ENCODE data around the gene NKAIN4.
A peak's percentile ranks its signal among the peaks of the same experiment; 100 is the strongest.

Gene NKAIN4

GRCh38 chr20:63216041-63216848 lies 38.0 kb downstream of the NKAIN4 start, which contains the start of gene YTHDF1:
Gene YTHDF1 (minus strand): TSS chr20:63216131. CDS start chr20:63215892, 239 bp downstream.
- peak; percentile 74 for DNase-seq

GRCh38 chr20:63215101-63216040 lies 38.9 kb downstream of the NKAIN4 start:
- DNase-seq: no peak

GRCh38 chr20:63214514-63214913 lies 39.7 kb downstream of the NKAIN4 start:
- DNase-seq: no peak

DNA sequence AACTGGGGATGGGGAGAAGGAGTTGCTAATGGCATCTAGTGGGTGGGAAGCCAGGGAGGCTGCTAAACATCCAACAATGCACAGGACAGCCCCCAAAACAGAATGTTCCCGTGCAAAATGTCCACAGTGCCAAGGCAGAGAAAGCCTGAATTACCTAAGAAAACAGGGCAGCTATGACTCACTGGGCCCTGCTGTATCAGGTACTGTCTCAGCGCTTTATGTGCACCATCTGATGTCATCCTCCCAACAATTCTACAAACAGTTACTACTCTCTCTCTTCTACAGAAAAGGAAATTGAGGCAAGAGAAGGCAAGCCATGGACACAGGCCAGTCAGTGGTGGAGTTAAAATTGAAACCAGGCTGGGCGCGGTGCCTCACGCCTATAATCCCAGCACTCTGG lies 41.5 kb downstream of the NKAIN4 start:
- no peak for DNase-seq

- DNase-seq: no peak
Measured at GRCh38 chr20:63212393-63212730, 41.9 kb downstream of the NKAIN4 start.

- DNase-seq: no peak
Measured at GRCh38 chr20:63210011-63210605, 44.2 kb downstream of the NKAIN4 start.

DNA sequence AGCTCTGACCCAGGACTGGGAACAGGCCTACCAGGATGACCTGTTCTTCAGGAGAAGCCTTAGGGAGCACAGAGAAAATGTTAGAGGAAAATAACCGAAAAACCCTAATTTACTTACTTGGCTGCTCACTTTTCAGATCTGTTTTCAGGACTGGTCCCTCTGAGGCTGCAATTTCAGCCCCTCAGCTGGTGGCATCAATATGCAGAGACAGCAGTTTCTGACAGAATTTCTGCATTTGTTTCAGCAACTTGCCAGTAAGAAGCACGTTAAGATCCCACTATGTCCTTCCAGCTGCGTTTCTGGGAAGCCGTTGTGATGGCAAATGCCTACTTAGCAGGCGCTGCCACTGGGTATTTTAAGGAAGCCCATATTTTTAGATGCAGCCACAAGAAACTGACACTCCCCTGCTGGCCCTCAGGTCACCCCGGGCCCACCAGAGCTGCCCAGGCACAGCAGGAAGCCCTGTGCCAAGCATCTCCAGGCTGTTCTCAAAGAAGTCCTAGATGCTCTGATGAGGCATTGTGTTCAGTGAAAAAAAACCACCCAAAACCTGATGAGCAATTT lies 45.8 kb downstream of the NKAIN4 start:
- no peak for DNase-seq

- DNase-seq: no peak
Measured at GRCh38 chr20:63206878-63207277, 47.4 kb downstream of the NKAIN4 start.

GRCh38 chr20:63205896-63206295 lies 48.4 kb downstream of the NKAIN4 start:
- DNase-seq: no peak

DNA sequence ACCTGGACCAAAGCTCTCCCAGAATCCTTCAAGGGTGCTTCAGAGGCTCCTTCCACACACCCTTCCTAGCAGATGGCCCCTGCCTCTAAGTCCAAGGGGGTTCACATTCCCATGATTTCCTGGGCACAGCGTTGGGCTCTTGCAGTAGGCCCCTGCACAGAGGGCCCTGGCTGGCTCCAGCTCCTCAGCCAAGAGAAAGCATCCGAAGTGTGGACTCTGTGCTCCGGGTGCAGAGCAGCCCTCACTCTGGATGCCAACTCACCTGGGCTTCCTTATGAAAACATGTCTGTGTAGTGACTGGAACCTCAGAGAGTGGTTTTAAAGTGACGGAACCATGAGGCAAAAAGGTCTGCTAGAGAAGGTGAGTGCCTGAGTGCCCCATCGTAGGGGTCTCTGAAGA lies 49.9 kb downstream of the NKAIN4 start:
- DNase-seq: no peak

- no peak for DNase-seq
Measured at GRCh38 chr20:63202811-63203526, 51.3 kb downstream of the NKAIN4 start.

GRCh38 chr20:63202021-63202420 lies 52.2 kb downstream of the NKAIN4 start:
- no peak for DNase-seq

- DNase-seq: no peak
Measured at GRCh38 chr20:63198606-63199005, 55.7 kb downstream of the NKAIN4 start.

DNA sequence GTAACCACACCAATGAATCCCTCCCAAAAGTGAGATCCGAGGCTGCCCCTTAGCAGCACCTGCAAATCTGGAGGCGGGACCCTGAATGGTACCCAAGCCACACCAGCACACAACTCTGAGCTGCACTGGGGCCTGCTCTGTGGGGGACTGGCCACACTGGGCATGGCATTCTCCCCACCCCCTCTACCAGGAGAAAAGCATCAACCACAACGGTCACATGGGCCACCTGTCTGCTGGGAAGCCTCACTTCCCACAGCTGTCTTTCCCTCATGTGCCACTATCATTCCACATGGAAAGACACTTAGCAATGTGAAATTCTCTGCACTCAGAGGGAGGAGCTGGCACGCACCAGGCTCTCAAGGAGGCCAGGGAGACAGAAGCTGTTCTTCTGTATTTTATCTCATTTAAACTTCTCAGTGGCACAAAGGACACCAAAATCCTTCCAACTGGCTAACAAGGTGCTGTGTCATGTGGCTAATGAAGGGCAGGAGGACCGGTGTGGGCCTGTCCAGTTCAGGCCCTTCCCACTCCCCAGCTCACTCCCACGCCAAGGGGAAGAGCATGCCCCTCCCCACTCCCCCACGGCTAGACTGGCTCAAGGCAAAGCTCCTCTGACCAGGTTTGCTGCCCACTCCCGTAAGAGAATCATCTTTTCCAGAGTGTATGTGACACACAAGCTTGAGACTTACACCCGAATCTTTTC lies 57.3 kb downstream of the NKAIN4 start:
- no peak for DNase-seq

DNA sequence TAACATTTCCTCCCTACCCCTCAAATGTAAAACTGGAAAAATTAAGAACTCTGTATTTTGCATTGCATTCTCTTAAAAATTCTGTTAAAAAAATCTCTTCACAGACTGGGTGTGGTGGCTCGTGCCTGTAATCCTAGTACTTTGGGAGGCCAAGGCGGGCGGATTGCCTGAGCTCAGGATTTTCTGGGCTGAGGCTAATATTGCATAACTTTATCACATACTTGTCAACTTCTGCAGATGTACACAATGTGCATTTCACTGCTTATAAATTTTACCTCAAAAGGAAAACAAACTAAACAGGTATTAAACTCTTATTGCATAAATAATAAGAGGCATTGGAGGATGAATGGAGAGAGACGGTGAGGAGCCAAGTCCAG lies 59.5 kb downstream of the NKAIN4 start:
- DNase-seq: no peak

DNA sequence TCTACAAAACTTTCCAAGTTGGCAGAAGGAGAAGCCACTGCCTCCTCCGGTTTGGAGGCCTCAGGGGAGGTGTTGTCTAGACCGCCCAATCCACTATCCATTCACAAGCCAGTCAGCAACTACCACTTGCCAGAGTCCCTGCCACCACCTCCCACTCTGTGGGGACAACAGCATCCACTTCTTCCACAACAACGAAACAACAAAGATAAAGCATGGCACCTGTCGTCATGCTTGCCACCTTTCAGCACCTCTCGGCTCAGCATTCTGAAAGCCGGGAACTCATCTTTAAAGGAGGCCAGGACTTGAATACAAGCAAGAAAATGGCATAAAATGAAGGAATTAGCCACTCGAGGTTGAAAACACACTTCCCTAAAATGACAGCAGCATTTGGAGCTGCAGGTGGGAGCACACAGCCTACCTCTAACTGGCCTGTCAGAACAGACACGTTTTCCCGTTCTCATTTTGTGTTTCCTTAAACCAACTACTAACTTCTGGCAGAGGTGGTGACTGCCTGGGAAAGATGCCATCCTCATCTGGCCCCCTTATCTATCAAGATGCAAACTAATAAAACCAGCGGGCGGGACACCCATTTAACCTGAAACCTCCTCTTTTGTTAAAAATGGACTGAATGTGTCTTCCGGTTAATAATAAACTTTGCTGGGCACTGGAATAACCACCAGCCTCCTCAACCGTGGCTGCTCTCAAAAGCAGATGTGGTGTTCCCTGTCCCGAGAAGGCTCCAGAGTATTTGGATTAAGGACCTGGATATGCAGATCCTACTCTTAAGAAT lies 60.1 kb downstream of the NKAIN4 start:
- DNase-seq: no peak

DNA sequence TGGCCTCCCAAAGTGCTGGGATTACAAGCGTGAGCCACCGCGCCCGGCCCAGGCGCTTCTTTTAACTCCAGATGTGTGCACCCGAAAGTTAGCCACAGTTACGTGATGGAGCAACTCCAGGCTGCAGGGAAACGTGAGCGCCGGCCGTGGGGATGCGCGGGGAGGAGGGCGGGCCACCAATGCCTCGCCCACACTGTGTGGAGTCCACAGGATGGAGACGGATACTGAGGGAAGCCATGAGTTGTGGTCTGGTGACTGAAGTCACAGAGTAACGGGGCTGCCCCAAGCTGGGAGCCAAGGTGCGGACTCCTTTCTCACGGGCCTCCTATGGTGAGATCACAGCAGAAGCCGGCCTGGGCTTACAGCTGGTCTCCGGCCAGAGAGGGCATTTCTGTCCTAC lies 61.5 kb downstream of the NKAIN4 start:
- DNase-seq: no peak

GRCh38 chr20:63191400-63191799 lies 62.9 kb downstream of the NKAIN4 start:
- DNase-seq: no peak

- no peak for DNase-seq
Measured at GRCh38 chr20:63190828-63191227, 63.4 kb downstream of the NKAIN4 start.

Data from amniotic stem cell (primary cell).